GM12801 (cell line): ENCODE measurements around the gene PRTG.

ENCODE experiments used
- TF ChIP-seq, protein P1 (sequence below): IDR thresholded peaks from one replicate; pipeline ENCODE4 v1.5.1; 2011; ENCODE audit warnings: control low read depth; ENCODE audit not compliant: insufficient read length; ENCODE audit errors: extremely low read depth

The PRTG gene

DNA sequence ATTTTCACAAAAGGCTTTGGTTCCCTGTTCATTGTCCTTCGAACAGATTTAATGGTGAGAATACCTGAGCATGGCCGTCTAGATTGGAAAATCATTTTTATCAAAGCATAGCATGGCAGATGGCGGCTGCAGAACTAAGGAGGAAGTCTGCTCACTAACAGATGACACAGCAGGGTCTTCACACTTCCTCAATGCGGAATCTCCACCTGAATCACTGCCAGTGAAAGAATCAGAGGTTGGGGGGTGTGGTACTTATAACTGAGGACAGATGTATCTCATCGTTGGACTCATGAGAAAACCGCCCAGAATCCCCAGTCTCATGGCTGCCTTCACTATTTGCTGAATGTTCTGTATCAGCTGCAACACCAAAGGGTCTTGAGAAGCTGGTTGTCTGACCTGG lies 123.2 kb downstream of the PRTG start:
- TF ChIP-seq, protein P1, sequence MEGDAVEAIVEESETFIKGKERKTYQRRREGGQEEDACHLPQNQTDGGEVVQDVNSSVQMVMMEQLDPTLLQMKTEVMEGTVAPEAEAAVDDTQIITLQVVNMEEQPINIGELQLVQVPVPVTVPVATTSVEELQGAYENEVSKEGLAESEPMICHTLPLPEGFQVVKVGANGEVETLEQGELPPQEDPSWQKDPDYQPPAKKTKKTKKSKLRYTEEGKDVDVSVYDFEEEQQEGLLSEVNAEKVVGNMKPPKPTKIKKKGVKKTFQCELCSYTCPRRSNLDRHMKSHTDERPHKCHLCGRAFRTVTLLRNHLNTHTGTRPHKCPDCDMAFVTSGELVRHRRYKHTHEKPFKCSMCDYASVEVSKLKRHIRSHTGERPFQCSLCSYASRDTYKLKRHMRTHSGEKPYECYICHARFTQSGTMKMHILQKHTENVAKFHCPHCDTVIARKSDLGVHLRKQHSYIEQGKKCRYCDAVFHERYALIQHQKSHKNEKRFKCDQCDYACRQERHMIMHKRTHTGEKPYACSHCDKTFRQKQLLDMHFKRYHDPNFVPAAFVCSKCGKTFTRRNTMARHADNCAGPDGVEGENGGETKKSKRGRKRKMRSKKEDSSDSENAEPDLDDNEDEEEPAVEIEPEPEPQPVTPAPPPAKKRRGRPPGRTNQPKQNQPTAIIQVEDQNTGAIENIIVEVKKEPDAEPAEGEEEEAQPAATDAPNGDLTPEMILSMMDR: no peak

DNA sequence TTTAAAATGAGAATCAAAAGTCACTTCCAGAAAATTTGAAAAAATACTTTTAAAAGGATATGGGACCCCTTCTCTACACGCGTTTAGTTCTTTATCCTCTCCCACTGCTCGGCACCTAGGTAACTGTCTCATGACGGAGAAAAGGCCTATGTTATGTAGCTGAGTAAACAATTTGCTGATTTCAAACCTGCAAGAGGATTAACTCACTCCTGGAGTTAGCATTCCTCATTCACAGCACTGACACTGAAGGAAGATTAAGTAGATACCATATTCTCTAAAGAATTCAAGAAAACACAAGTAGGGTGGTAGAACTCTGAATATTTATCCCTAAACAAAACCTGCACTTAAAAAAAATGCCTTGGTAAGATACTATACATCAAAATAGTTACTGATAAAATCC lies 124.6 kb downstream of the PRTG start:
- TF ChIP-seq, protein P1: no peak

DNA sequence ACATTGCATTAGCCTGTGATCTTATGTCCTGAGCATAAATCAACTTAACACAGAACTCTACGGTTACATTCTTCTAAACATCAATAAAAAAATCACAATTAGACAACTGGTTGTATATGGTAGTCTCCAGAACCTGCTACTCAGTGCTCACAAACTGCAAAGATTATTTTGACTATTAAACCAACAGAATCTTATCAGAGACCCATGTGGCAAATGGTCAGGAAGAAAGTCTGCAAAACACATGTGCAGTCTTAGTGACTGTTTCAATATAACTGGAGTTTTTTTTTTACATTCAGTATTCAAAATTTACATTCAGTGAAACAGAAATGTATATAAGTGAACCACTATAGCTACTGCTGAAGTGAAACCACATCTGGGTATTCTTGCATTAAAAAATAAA lies 127.5 kb downstream of the PRTG start:
- TF ChIP-seq, protein P1: no peak

DNA sequence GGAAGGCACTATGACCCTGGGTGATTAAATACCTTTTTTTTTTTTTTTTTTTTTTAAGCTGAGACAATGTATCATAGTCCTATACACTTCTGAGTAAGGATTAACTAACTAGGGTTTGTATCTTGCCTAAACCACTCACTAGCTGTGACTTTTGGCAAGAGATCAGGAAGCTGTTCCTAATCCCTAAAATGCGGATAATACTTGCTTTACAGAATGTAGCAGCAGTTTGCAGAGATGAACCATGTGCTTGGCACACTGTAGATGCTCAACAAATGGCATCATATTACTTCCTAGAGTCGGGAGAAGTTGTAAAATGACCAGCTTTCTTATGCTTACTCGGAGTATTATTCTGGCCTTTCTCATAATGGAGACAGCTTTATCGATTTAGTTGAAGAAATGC lies 129.2 kb downstream of the PRTG start:
- TF ChIP-seq, protein P1: no peak

DNA sequence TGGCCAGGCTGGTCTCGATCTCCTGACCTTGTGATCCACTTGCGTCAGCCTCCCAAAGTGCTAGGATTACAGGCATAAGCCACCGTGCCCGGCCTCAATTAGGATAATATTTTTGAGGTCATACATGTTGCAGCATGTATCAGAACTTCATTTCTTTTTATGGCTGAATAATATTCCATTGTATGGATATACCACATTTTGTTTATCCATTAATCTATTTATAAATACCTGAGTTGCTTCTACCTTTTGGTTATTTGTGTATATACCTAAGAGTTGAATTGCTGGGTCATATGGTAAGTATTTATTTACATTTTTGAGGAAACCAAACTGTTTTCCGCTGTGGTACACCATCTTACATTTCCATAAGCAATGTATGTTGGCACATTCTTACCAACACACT lies 136.7 kb downstream of the PRTG start:
- TF ChIP-seq, protein P1: no peak

DNA sequence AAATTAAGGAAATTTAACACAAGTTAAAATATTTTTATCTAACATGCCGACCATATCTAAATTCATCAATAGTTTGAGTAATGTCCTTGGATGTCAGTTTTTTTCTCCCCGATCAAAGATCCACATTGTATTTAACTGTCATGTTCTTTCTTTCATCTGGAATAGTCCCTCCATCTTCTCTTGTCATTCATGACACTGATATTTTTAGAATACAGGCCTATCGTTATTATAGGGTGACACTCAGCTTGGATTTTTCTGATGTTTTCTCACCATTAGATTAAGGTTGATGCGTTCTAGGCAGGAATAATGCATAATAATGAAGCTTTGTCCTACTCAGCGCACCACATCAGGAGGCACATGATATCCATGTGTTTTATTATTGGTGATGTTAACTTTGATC lies 141.6 kb downstream of the PRTG start:
- TF ChIP-seq, protein P1: no peak

DNA sequence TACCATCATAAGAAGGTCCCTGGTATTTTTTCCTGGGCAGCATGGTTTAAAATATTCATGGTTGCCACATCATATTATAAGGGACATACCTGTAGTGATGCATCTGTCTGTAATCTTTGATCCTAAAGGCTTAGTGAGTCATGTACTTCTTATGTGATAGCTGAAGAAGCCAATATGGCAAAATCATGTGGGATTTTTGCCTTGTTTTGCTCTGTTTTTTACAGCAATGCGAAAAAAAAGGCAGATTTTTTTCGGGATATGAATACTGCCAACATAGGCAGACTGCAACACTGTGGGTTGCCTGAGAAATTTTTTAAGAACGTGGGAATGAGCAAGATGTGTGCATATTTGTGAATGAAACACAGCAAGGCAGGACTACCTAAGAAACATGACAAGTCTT lies 143.5 kb downstream of the PRTG start:
- TF ChIP-seq, protein P1: no peak

DNA sequence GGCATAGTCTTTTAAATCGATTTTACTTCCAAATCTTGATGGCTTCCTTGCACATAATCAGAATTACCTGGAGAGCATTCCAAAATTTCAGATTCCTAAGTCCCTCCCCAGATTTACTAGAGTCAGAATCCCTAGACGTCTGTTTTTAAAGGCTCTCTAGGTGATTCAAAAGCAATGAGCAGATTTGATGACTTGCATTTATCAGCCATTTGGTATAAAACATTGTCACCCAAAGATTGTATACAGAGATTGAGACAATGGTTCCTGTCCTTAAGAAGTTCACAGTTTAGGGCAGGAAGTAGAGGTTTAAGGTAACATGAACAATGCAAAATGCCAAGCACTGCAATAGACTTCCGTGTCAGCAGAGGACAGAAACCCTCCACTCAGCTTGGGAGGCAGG lies 152.2 kb downstream of the PRTG start:
- TF ChIP-seq, protein P1: no peak
